NCI-H2196 (cell line): ENCODE data around the gene LAMB2.

Experiments used
- DNase-seq: peaks from one replicate; lab custom pipeline; 2025; ENCODE audit not compliant: unreplicated experiment; lab: John Stamatoyannopoulos, UW

LAMB2 gene

GRCh38 chr3:49076646-49077045, 56.2 kb downstream of the LAMB2 start:
- no peak for DNase-seq

GRCh38 chr3:49076116-49076515, 56.7 kb downstream of the LAMB2 start:
- no peak for DNase-seq
